Lower lobe of right lung (tissue), 2 donors: ENCODE measurements around the gene LIAS. TPM values are rescaled to one million over a fixed set of nuclear protein-coding genes. Genes with fewer than 3 reads are reported as not detected.
"Not testable (repeated sequence)": the region's sequence is repeated elsewhere in the genome, so short reads cannot be mapped to it uniquely, and the experiment has no call there.

Experiments used
- ATAC-seq, 2 donors: fragments of 200-7000 bp; cut with Tn5 transposase; one replicate each; pipeline ENCODE4 v1.9.1; 2020 to 2022; ENCODE audit warnings: mild to moderate bottlenecking in 2 of 2, moderate library complexity in 2 of 2
- DNase-seq: peaks from one replicate; pipeline ENCODE4 v3.0.0-alpha.2; 2020
- H3K27ac ChIP-seq: fragments of 200-600 bp; one replicate; pipeline ENCODE4 v1.8.0; 2022
- H3K27me3 ChIP-seq: fragments of 200-600 bp; one replicate; pipeline ENCODE4 v1.8.0; 2022; ENCODE audit warnings: low read depth
- H3K36me3 ChIP-seq: fragments of 200-600 bp; one replicate; pipeline ENCODE4 v1.8.0; 2022; ENCODE audit warnings: mild to moderate bottlenecking
- H3K4me1 ChIP-seq: fragments of 200-600 bp; one replicate; pipeline ENCODE4 v1.8.0; 2022
- H3K4me3 ChIP-seq: fragments of 200-600 bp; one replicate; pipeline ENCODE4 v1.8.0; 2022; ENCODE audit warnings: mild to moderate bottlenecking
- H3K9me3 ChIP-seq: fragments of 200-600 bp; one replicate; pipeline ENCODE4 v1.8.0; 2022
- CTCF ChIP-seq: fragments of 200-600 bp; IDR thresholded peaks from one replicate; pipeline ENCODE4 v1.8.0; 2022; ENCODE audit warnings: antibody characterized with exemption, mild to moderate bottlenecking
- intact Hi-C: fragments of 100-400 bp; cut with DNase I; formaldehyde crosslinking; loops from one replicate; pipeline ENCODE4 v1.11.0; 2022
- total RNA-seq: library from RNA; stranded (reverse); fragmentation: NEBNext Ultra II Directional; extraction: Animal tissue kit (Norgen Biotek cat#: 25700); gene quantifications from one replicate; pipeline ENCODE4 v1.2.1, GENCODE V29; 2021
- donor health status: DM: no; HTN: yes; CAD: no; lungs with severe emphysema.

Gene LIAS
- total RNA-seq, 1 donor from 2014 or later: 13.7 TPM

DNA sequence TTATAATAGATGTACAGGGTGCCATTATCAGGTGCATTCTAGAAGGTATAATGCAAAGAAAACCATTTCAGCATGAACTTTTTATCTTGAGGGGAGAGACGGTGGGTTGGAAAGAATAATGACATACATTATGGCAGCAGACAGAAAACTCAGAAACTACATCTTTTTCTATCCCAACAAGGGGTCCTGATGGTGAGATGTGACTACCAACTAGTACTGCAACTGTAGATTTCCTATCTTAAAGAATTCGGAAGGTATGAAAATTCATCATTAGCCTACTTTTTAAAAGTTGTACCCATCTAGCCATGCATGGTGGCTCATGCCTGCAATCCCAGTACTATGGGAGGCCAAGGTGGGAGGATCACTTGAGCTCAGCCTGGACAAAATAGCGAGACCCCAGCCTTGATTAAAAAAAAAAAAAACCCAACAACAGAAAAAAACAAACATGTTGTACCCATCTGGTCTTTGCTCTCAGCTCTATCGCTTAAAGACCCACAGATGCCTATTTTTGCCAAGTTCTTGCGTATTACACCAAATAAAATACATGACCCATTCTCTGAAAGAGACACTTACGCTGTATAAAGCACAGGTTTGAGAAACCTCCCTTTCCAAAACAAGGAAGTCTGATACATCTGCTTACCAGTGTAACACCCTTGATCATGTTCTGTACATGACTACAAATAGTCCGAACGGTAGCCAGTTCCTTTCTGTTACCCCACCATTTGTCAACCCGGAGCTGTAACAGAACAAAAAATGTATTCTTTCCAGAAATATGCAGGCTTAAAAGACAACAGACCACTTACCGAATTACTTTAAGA lies 1.7 kb upstream of the LIAS start:
- H3K9me3 ChIP-seq: no peaks in the 10 kb centered on the region
- intact Hi-C loops: no loop called here
- peaks cover 72% of the 10 kb centered on the region for H3K36me3 ChIP-seq
- peaks cover 27% of the 10 kb centered on the region for H3K4me1 ChIP-seq
- no peak for DNase-seq
- peak overlapping the region; percentile 88 for H3K4me3 ChIP-seq
- no peaks in the 10 kb centered on the region for H3K27me3 ChIP-seq
- no peak for TF ChIP-seq CTCF
- ATAC-seq: no peak
- H3K27ac ChIP-seq: peak overlapping the region; percentile 98

- H3K27me3 ChIP-seq, H3K9me3 ChIP-seq, intact Hi-C loops, DNase-seq: not testable (repeated sequence)
- Histone ChIP-seq H3K4me1 (peaks cover 27% of the 10 kb centered on the region), H3K4me3 (peak overlapping the region; percentile 88), H3K36me3 (peaks cover 67% of the 10 kb centered on the region), H3K27ac (peak overlapping the region; percentile 98)
- peak; percentile 8 to 26 for ATAC-seq
These were observed 723 bp upstream of the LIAS start for GRCh38 chr4:39458161-39458504.

DNA sequence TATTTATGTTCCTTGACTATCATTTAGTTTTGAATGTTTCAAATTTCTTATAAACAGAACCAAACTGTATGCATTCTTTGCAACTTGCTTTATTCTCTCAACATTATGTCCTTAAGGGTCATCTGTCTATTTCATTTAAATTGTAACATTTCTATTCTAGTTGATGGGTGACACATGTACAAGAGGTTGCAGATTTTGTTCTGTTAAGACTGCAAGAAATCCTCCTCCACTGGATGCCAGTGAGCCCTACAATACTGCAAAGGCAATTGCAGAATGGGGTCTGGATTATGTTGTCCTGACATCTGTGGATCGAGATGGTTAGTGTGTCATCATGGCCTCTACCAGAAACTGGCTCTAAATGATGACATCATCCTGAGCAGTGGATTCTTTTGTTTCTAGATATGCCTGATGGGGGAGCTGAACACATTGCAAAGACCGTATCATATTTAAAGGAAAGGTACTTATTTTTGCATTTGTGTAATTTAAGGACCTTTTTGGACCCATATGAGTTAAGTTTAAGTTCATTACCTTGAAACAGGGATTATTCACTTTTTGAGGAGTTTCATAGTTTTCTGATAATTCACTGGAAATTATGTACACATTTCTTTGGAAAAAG lies 6.1 kb downstream of the LIAS start:
- H3K27ac ChIP-seq: no peak overlapping the region
- DNase-seq (no peak), ATAC-seq (no peak)
- no peak overlapping the region for H3K4me3 ChIP-seq
- intact Hi-C loops: loop anchor here (10.0 kb wide), 1 partner anchor 510 kb away; the partner anchor contains the start of gene PDS5A
- H3K9me3 ChIP-seq: no peaks in the 10 kb centered on the region
- peaks cover 55% of the 10 kb centered on the region for H3K36me3 ChIP-seq
- no peaks in the 10 kb centered on the region for H3K27me3 ChIP-seq
- no peak for TF ChIP-seq CTCF
- H3K4me1 ChIP-seq: no peaks in the 10 kb centered on the region

DNA sequence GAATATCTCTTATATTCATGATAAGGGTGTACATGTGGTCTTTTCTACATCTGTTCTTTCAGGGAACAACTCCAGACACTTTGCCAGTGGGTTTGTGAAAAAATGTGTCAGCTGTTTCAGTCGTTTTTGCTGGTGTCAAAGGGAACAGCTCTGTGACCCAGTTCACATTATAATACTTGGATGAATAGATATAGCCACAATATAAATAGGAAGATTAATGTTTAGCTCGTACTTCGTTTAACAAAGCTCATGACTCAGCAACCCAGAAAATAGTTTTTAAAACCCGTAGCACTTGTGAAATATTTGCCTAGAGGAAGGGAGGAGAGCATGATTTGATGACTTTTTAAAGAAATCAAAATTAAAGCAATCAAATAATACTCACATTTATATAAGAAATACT lies 7.9 kb downstream of the LIAS start:
- H3K9me3 ChIP-seq: no peaks in the 10 kb centered on the region
- DNase-seq (no peak), ATAC-seq (no peak)
- H3K4me1 ChIP-seq: no peaks in the 10 kb centered on the region
- intact Hi-C loops: loop anchor here (10.0 kb wide), 1 partner anchor 508 kb away; the partner anchor contains the start of gene PDS5A
- TF ChIP-seq CTCF: no peak
- H3K4me3 ChIP-seq: no peak overlapping the region
- H3K27ac ChIP-seq: no peak overlapping the region
- no peaks in the 10 kb centered on the region for H3K27me3 ChIP-seq
- H3K36me3 ChIP-seq: peaks cover 53% of the 10 kb centered on the region

- Histone ChIP-seq H3K27me3 (no peaks in the 10 kb centered on the region), H3K36me3 (peaks cover 56% of the 10 kb centered on the region), H3K4me3 (no peak overlapping the region), H3K27ac (no peak overlapping the region), H3K9me3 (no peaks in the 10 kb centered on the region), H3K4me1 (no peaks in the 10 kb centered on the region)
- no peak for TF ChIP-seq CTCF
- intact Hi-C loops: loop anchor here (10.0 kb wide), 1 partner anchor 507 kb away; the partner anchor contains the start of gene PDS5A
- ATAC-seq (no peak), DNase-seq (no peak)
These were observed 8.6 kb downstream of the LIAS start for GRCh38 chr4:39467464-39467863.
